Progenitor cell of endocrine pancreas (in vitro differentiated cells): Measurements from ENCODE around the gene CCDC92B. TPM values are rescaled to one million over a fixed set of nuclear protein-coding genes. Genes with fewer than 3 reads are reported as not detected.

Experiments
- DNase-seq: peaks from one replicate; pipeline ENCODE4 v3.0.0; 2021; ENCODE audit warnings: low spot score; ENCODE audit not compliant: unreplicated experiment
- H3K27ac Mint-ChIP-seq: 2 replicates; pipeline ENCODE4 v1.8.0; 2021; ENCODE audit warnings: mild to moderate bottlenecking, moderate library complexity, mixed read lengths
- H3K27me3 Mint-ChIP-seq: 2 replicates; pipeline ENCODE4 v1.8.0; 2021; ENCODE audit warnings: mixed read lengths
- H3K36me3 Mint-ChIP-seq: 2 replicates; pipeline ENCODE4 v1.8.0; 2022; ENCODE audit warnings: mixed read lengths; ENCODE audit not compliant: insufficient read depth
- H3K4me1 Mint-ChIP-seq: 2 replicates; pipeline ENCODE4 v1.8.0; 2021; ENCODE audit warnings: low read depth, mixed read lengths
- H3K4me3 Mint-ChIP-seq: 2 replicates; pipeline ENCODE4 v1.8.0; 2021; ENCODE audit warnings: low read depth, mild to moderate bottlenecking, moderate library complexity, mixed read lengths
- H3K9me3 Mint-ChIP-seq: 2 replicates; pipeline ENCODE4 v1.8.0; 2021; ENCODE audit warnings: low read depth, mixed read lengths
- total RNA-seq: library from RNA; stranded (reverse); gene quantifications from 2 replicates; pipeline ENCODE4 v1.2.1, GENCODE V29; 2021
- TF ChIP-seq, protein P1 (sequence below): fragments of 200-600 bp; sonication (generic); IDR thresholded peaks from one replicate; pipeline ENCODE4 v1.5.0; 2021; ENCODE audit warnings: antibody characterized with exemption, mild to moderate bottlenecking; ENCODE audit not compliant: unreplicated experiment

Gene CCDC92B
- total RNA-seq, 1 donor from 2014 or later, result 1.3 TPM

DNA sequence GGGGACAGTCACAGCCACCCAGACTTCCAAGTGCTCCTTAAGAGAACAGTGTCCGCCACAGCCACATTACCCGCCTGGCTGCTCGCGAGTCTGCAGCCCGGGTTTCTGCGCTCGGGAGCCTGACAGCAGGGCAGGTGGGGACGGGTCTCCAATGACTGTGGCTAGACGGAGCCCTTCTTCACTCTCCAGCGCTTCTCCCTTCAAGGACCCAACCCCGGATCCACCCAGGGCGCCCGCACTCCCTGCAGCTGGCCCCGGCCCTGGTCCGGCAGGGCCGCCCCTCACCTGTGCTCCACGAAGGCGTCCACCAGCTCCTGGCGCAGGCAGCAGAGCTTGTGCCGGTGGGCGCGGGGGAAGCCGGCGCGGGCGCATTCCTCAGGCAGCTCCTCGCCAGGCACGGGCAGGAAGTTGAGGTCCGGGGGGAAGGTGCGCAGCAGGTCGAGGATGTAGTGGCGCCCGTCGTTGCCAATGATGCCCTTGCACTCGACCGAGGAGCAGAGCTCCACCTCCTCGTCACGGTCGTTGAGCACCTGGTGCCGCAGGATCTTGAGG is 51.8 kb downstream of the CCDC92B start:
- DNase-seq, result no peak
- no peak overlapping the region for H3K4me3 Mint-ChIP-seq
- no peaks in the 10 kb centered on the region for H3K4me1 Mint-ChIP-seq
- H3K9me3 Mint-ChIP-seq, result no peaks in the 10 kb centered on the region
- no peaks in the 10 kb centered on the region for H3K27me3 Mint-ChIP-seq
- H3K36me3 Mint-ChIP-seq, result peaks cover 4% of the 10 kb centered on the region
- no peak overlapping the region for H3K27ac Mint-ChIP-seq
- TF ChIP-seq, protein P1, sequence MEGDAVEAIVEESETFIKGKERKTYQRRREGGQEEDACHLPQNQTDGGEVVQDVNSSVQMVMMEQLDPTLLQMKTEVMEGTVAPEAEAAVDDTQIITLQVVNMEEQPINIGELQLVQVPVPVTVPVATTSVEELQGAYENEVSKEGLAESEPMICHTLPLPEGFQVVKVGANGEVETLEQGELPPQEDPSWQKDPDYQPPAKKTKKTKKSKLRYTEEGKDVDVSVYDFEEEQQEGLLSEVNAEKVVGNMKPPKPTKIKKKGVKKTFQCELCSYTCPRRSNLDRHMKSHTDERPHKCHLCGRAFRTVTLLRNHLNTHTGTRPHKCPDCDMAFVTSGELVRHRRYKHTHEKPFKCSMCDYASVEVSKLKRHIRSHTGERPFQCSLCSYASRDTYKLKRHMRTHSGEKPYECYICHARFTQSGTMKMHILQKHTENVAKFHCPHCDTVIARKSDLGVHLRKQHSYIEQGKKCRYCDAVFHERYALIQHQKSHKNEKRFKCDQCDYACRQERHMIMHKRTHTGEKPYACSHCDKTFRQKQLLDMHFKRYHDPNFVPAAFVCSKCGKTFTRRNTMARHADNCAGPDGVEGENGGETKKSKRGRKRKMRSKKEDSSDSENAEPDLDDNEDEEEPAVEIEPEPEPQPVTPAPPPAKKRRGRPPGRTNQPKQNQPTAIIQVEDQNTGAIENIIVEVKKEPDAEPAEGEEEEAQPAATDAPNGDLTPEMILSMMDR, result no peak

DNA sequence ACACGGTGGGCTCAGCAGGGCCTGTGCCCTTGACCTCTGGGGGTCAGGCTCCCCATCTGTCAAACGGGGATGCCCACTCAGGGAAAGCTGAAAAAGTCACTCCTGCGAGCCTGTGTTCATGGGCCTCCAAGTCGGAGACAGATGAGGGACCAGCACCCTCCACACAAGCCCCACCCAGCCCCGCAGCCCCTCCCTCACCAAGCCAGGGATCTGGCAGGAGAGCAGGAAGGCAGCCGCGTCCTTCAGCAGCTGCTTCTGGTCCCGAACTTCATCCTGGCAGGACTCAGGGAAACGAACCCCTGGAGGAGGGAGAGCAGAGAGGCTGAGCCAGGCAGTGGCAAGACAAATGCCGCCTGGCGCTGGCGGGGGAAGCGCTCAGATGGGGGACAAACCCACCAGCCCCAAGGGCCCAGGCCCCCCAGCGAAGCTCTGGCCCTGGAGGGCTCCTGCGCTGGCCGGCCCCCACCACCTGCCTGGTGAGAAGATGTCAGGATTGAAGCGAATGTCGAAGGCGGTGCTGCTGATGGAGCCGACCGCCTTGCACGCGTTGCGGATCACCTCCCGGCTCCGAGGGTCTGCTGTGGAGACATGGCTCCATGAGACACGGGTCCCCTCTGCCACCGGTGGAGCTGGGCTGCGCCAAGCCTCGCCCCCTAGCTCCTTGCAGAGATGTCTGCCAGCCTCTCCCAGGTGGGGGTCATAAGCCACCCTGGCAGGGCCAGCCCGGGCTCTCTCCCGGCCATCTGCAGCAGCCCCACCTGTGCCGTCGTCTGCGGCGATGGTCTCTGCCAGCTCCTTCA is 53.3 kb downstream of the CCDC92B start:
- H3K9me3 Mint-ChIP-seq, result no peaks in the 10 kb centered on the region
- no peaks in the 10 kb centered on the region for H3K4me1 Mint-ChIP-seq
- no peaks in the 10 kb centered on the region for H3K27me3 Mint-ChIP-seq
- TF ChIP-seq, protein P1, result no peak
- DNase-seq, result no peak
- H3K27ac Mint-ChIP-seq, result no peak overlapping the region
- H3K4me3 Mint-ChIP-seq, result no peak overlapping the region
- H3K36me3 Mint-ChIP-seq, result peaks cover 2% of the 10 kb centered on the region

DNA sequence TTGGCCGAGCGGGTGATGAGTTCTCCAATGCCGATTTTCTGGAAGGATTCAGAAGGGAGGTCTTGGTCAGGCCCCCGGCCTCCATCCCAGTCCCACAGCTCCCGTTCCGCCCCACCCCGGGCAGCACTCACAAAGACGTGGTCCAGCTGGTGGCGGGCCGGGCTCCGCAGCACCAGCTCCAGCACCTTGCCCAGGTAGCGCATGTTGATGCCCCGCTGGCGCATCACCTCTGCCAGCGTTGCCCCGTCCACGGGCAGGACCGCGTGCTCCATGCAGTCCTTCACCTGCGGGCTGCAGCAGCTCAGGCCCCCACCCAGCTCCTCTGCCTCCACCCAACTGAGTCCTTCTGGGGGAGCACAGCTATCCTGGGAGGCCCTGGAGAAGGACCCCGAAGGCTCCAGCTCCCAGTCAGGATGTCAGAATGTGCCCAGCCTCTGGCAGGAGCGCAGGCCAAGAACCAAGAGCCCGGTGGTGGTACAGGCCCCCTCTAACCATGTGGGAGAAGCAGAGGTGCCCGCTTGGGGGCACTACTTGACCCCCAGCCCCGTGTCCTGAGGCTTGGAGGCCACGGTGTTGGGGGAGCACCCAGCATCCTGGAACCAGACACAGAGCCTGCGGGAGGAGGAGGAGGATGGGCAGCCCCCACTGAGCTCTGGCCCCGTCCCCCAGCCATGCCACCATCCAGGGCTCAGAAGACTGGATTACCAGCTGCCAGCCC is 54.0 kb downstream of the CCDC92B start:
- Mint-ChIP-seq H3K27ac (no peak overlapping the region), H3K4me3 (no peak overlapping the region), H3K9me3 (no peaks in the 10 kb centered on the region), H3K36me3 (peaks cover 2% of the 10 kb centered on the region), H3K27me3 (no peaks in the 10 kb centered on the region), H3K4me1 (no peaks in the 10 kb centered on the region)
- TF ChIP-seq, protein P1, result no peak
- no peak for DNase-seq

DNA sequence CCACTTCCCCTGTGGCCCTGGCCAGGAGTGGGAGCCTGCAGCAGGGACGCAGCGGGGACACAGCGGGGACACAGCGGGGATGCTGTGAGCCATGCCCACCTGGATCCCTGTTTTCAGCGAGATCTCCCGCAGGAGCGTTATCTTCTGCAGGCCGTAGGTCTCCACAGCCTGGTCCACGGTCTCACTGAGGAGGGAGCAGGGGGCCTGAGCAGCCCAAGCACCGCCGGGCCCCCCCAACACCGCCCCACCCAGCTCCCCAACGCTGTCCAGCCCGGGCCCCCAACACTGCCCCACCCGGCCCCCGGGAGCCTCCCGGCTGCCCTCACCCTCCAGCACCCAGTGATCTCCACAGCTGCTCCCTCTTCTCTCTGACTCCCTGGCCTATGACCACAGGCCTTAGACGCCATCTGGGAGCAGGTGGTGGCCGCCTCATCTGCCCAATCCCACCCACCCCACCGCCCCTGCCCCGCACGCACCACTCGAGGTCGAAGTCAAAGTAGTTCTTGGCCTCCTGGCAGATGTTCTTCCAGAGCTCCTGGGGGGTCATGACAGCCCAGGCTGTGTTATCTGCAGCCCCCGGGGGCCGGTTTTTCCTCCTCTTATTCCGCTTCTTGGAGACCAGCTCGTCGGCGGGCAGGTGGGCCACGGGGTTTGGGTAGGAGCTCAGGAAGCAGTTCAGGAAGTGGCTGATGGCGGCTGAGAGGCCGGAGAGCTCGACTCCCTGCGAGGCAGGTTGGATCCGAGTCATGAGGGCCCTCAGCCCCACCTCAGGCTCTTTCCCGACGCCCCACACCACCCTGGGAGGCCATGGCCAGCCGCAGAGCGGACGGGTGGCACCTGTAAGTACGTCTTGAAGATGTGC is 54.8 kb downstream of the CCDC92B start:
- Mint-ChIP-seq H3K4me1 (no peaks in the 10 kb centered on the region), H3K9me3 (no peaks in the 10 kb centered on the region), H3K4me3 (no peak overlapping the region), H3K27me3 (no peaks in the 10 kb centered on the region), H3K27ac (no peak overlapping the region), H3K36me3 (peaks cover 1% of the 10 kb centered on the region)
- TF ChIP-seq, protein P1, result no peak
- no peak for DNase-seq
